Measurements from ENCODE around the gene PCBP3.
"Not testable (repeated sequence)": the region's sequence is repeated elsewhere in the genome, so short reads cannot be mapped to it uniquely, and the experiment has no call there.

Gene PCBP3

DNA sequence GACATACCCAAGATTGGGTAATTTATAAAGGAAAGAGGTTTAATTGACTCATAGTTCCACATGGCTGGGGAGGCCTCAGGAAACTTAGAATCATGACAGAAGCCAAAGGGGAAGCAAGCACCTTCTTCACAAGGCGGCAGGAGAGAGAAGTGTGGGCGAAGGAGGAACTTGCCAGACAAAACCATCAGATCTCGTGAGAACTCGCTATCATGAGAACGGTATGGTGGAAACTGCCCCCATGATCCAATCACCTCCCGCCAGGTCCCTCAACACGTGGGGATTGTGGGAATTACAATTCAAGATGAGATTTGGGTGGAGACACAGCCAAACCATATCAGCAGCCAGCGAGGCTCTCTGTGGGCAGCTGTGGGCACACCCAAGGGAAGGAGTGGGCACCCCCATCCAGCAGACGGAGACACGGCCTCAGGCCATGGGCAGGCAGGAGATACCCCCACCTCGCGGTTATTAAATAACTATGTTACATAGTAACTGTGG, 189.3 kb downstream of the PCBP3 start:
- DNase-seq = not testable (repeated sequence)

DNA sequence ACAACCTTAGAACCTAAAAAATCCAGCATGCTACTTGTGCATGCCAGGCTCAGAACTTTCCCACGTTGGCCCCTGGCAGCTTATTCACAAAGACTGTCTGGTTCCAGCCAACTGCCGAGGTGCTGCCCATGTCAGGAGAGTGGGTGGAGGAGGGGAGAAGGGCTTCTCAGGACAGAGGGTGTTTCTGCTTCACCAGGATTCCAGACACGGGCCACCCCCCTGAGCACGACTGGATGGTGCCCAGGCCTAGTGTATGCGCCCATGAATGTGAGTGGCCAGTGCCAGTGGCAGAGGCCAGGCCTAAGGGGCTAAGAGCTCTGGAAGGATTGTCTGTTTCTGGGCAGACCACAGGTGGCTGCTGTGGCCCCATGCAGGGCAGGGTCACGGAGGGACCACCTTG, 189.9 kb downstream of the PCBP3 start:
- DNase-seq = no peak

DNA sequence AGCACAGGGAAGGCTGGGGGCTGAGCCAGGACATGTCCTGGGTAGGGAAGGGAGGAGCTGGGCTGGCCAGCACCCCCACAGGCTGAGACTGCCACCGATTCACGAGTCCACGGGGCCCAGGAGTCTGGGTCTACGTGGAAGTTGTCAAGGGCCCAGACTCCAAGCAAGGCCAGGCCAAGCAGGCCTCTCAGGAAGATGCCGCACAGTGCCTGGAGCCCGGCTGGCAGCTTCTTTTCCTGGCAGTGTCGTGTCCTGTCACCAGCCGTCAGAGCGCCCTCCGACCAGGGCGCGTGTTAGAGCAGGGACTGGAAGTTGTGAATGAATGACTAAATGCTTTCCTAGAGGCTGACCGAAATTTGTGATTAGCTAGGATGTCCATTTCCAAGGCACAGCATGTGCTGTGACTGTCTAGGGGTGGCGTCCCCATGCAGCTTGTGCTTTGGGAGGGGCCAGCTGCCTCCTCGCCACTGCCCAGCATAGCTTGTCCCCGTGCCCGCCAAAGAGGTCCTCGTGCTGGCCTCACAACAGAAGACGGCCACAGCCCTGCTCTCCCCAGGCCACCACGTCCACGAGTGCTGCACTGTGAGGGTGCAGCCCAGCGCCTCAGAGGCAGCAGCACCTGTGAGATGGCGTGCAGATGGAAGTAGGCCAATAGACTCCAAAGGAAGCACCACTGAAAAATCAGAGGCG, 190.6 kb downstream of the PCBP3 start:
- no peak for DNase-seq

DNA sequence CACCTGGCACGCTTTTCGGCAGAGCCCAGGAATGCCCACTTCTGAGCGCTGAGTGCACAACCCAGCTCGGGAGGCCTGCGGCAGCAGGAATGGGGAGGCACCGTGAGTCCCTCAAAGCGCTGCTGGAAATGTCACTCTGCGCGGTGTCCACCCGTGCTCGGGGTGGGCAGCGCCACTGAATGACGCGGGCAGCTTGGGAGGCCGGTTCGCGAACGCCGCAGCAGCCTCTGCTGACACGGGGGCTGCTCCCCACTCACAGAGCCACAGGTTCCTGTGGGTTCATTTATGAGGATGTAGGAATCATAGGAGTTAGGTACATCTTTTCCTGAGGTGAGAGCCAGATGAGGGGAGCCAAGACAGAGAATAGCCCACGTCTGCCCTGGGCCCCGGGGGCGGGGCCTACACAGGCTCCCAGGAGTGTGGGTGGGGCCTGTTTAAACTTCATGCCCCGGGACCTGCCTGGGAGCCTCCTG, 191.3 kb downstream of the PCBP3 start:
- no peak for DNase-seq

DNA sequence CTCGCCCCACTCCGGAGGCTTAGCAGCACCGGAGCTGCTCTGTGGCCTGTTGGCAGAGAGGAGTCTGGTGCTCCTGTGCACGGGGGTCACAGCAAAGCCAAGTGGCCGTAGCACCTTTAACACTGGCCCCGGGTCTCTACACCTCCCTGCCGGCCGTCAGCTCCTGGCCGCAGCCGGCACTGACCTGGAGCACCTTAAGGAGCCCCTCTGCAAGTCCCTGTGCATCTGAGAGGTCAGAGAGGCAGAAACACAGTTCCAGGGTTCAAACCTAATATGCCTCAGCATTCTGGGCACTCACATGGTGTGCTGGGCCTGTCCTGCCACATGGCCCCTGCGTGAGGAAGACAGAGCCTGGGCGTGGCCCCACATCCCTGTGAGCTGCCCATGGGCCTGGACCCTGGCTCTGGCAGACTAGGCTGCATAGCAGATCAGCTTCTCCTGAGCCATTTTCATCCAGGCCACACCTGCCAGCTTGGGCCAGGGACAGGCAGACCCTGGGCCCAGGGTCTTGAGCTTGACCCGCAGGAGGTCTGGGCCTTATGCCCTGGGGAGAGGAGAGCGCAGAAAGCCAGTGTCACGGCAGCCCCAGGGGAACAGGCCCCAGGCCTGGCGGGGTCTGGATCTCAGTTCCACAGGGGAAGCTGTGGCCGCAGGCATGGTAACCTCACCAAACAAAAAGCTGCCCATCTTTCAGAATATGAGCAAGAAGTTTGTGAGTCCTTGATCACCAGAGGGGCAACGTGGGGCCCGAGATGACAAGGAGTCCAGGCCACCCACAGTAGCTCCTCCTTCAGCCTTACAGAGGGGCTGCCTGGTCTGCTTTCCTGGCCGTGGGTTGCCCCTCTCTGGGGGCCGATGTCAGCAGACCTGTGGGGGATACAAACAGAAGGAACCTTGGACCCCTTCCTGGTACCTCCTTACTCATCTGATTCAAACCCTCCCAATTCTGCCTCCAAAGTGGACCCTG, 192.1 kb downstream of the PCBP3 start:
- no peak for DNase-seq

DNA sequence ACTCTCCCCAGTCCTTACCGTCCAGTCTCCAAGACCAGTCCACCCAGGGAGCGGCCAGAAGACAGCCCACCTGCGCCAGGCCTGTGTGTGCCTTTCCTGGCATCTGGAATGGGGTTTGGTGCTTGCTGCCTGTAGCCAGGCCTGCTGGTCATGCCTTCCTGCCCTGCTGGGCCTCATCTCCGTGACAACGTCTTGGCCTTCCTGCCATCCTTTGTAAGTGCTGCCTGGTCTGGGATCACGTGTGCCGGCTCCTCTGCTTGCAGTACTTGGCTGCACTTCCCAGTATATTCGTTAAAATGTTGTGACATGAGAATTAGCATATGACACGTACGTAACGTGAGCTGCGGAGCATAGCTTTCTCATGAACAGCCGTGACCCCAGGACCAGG, 192.7 kb downstream of the PCBP3 start:
- DNase-seq = no peak

DNA sequence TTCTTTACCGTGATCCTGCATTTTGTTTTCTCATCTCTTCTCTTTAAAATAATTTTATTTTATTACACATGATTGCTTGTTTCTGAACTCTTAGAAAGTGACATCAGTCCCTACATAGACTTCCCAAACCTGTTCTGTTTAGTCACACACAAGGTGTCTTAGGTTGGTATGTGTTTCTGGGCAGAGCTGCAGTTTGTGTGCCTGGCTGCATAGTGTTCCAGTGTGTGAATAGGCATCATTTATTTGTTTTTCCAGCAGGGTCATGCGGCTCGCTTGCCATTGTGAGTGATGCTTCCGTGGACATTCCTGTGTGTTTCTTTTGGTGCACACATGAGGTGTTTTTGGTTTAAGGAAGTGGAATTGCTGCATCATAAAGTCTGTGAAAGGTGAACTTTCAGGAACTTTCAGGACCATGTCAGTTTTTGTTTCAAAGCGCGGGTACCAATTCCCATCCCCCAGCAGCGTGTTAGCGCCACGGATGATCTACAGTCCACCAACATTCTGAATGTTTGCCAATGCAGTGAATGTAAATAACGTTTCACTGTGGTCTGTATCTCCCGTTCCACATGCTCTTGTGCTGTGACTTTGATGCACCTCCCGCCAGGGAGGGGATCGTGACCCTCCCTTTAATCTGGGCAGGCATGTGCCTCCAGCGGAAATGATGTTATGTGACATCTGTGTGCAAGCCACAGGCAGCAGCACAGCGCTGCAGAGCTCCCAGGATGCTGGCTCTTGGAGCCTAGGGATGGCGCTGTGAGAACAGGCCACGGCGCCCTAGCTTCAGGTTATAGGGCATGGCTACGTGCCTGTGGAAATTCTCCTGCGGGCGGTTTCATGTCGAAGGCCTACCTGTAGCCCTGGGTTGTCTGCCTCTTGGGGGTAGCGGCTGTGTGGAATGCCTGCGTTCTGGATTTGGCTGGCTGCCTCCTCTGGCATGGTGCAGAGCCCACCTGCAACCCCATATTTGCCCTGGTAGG, 193.5 kb downstream of the PCBP3 start:
- no peak for DNase-seq

DNA sequence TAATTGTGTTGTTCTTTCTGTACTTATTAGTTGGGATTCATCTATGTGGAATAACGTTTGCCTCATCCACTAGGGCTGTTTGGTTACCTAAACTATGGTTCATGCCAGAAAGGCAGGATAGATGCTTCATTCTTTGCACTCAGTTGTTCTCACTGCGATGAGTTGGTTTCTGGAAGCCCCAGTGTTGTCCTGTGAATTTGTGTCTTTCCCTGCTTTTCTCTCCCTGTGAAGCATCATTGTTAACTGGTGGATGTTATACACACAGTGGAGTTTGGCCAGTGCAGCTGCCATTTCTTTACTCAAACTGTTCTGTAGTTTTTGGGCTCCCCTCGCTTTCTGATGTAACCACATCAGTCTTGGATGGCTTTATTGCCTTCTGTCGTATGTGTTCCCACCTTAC, 194.4 kb downstream of the PCBP3 start:
- no peak for DNase-seq

DNA sequence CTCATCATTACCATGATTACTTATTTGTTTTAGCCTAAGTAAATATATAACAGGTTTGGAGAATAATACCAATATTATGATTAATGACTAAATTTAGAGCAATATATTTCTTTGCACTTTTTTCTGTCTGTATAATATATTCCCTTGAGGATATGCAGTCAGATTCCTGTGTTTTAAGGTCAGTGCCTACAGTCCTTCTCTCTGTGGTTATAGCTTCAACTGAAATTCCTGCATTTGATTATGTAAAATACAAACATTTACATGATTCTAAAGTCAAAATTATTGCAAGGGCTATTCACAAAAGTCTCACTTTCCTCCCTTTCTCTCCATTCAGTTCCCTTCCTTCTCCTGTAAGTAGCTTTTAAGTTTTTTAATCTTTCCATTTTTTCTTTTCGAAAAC, 195.1 kb downstream of the PCBP3 start:
- DNase-seq = no peak

DNA sequence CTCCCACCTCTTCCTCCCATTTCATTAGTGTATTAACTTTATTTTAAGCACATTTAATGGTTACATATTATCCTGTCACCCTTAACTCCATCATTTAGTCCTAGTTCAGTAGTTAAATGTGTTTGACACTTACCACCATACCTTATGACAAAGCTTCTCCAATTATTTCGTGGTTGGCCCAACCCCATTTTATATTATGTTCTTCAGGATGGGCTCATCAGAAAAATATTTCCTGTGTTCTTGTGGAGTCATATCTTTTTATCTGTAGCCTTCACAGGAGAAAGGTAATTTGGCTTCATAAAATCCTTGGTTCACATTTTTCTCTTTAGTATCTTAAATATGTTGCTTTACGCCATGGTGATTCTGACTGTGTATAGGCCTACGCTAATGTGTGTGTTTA, 195.7 kb downstream of the PCBP3 start:
- no peak for DNase-seq

DNA sequence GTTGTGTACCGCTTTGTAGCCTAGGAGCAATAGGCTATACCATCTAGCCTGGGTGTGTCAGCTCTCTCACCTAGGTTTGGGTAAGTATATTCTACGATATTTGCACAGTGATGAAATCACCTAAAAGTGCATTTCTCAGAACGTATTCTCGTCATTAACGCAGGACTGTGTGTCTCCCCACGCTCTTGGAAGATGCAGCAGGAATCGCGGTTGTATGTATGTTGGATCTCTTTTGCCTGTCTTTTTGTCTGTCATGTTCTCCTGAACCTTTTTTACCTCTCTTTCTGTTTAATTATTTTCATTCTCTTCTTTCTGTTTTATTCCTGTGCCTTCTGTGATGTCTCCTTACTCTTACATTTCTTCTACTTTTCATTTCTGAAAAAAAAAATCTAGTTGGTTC, 197.5 kb downstream of the PCBP3 start:
- DNase-seq = no peak

DNA sequence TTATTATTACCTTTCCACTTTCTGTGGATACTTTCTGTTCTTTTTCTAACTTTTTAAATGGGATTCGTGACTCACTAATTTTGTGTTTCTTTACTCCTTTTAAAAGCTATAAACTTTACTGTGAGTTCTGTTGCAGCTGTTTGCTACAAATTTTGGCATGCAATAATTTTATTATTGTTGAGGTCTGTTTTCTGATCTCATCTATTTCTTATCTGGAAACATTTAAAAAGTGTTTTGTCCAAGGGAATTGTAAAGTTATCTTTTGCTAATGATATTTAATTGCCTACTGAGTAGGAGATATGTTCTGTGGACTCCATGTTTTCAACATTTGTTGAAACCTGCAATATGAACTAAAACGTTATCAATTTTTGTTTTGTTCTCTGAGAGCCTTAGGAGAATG, 199.9 kb downstream of the PCBP3 start:
- DNase-seq = no peak

DNA sequence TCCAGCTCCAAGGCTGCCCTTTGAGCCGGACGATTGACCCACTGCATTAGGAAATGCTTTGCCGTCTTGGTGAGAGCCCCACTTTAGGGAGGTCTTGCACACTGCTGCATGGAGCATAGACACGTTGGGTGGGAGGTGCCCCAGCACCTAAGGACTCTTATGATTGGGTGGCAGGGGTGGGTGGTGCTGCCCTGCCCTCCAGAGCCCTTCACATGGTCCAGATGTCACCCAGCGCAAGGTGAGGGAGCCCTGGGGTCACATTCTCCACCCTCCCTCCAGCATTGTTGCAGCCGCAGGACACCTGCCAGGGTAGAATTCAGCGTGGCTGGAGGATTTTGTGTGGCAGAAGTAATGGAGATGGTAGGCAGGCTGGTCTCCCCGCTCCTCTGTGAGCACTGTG, 200.7 kb downstream of the PCBP3 start:
- DNase-seq = no peak

DNA sequence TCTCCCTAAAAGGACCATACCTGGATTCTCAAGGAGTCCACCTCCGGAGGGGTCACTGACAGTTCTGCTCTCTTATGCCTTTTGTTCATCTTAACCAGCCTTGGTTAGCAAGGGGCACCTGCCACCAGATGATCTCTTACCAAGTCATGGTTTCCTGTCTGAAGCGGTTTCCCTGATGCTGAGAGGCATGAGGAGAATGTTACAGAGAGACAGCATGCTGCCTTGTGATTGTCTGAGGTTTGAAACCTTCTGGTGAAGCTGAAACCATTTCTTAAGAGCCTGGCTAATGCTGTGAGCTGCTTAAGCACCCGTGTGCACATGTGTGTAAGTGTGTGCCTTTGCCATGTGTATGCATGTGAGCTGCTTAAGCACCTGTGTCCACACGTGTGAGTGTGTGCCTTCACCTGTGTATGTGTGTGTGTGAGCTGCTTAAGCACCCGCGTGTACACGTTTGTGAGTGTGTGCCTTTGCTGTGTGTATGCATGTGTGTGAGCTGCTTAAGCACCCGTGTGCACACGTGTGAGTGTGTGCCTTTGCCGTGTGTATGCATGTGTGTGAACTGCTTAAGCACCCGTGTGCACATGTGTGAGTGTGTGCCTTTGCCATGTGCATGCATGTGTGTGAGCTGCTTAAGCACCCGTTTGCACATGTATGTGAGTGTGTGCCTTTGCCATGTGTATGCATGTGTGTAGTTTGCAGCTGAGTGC, 201.7 kb downstream of the PCBP3 start:
- DNase-seq = no peak

DNA sequence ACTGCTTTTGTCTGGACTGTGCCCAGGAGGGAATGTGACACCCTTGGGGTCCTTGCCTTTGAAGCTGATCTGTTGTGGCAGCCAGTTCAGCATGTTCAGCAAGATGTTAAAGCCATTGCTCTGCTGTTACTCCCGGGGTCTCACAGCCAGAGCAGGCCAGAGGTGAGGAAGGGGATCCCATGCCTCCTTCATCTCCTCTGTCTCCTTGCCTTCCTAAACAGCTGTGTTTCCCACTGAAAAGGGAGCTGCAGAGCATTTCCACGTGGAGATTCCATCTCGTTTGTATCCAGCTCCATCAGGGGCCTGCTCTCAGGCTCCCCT, 202.2 kb downstream of the PCBP3 start:
- no peak for DNase-seq

DNA sequence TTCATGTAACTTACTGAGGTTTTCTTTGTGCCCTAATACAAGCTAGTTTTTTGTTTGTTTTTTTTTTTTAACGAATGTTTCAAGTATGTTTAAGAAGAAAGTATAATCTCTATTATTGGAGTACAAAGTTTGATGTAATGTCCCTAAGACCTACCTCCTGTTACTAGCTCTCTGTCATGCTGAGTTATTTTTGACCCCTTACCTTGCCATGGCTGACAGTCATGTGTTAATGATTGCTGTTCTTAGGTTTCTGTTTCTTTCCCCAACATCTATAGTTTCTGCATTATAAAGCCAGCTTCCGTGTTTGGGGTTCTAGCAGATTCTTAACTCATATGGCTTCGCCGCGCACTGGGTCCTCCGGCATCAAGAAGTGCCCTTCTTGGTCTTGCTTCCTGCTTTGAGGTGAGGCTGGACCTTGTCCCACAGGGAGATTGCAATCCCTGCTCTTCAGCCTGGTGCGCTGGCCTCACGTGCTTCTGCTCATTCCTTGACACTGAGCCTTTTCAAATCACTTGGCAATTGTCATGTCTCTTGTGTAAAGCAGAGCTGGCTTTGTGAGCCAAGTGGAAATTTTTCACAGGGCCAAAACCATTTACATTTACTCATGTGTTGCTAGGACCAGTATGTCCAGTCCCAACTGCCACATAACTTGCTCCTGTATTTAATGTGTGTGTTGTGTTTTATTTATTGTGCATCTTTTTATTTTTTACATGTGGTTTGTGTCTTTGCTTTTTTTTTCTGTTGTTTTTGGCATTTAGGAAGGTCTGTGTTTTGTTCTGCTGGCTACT, 203.0 kb downstream of the PCBP3 start:
- no peak for DNase-seq

DNA sequence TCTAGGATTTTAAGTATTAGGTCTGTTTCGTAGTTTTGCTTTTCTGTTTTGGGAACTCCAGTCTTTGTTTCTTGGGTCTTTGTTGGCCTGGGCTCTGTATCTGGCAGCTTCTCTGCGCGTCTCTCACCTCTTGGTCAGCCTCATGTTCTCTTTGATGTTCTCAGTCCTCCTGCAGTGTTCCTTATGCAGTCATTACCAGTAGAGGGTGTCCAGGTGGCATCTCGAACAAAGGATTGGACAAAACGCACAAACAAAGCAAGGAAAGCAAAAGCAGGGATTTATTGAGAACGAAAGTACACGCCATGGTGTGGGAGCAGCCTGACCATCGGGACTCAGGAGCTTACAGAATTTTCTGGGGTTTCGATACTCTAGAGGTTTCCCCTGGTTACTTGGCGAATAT, 204.3 kb downstream of the PCBP3 start:
- no peak for DNase-seq

DNA sequence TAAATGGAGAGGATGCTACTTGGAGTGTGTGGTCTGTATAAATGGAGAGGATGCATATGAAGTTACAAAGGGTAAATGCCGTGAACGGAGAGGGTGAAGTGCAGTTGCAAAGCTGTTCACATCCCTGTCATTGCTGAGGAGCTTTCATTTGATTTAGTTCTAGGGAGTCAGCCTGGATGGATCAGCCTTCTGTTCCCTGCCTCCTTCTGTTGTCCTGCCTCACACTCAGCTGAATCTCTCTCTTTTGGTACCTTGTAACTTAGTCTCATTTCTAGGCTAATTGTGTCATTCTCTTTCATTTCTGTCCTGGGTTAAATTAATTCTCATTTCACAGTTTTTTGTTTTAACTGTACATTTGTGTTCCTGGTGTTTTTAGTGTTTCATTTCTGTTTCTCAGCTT, 204.8 kb downstream of the PCBP3 start:
- no peak for DNase-seq

DNA sequence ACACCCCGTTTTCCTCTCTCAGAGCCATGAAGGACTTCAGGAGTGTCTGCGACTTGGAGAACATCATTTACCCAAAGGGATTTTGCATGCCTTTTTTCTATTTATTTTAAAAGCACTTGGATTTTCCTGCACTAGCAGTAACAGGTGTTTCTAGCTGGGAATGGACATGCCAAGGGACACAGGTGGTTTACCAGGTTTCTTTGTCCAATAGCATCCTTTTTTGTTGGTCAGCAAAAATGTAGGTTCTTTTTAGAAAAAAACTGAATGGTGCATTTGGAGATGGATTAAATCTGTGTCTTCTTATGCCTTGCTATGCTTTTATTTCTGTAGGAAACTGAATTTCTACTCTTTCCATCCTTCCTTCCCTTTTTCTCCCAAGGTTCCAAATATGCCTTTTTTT, 205.3 kb downstream of the PCBP3 start:
- DNase-seq = no peak

DNA sequence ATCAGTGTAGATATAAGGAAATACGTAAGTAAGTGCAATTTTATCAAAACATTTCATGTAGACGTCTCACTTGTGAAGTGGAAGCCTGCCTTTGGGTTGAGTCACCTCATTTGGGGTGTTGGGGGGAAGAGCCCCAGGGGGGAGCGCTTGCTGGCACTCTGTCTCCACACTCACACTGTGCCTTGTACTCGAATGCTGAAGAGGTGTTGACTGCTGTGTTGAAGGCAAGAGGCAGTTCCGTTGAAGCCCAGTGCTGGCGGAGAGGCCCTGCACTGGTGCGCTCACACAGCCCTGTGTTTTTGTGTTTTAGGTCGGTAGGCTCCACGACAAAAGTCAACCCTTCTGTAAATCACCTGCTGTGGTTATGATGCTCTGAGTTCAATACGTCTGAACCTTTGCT, 206.1 kb downstream of the PCBP3 start:
- DNase-seq = no peak

DNA sequence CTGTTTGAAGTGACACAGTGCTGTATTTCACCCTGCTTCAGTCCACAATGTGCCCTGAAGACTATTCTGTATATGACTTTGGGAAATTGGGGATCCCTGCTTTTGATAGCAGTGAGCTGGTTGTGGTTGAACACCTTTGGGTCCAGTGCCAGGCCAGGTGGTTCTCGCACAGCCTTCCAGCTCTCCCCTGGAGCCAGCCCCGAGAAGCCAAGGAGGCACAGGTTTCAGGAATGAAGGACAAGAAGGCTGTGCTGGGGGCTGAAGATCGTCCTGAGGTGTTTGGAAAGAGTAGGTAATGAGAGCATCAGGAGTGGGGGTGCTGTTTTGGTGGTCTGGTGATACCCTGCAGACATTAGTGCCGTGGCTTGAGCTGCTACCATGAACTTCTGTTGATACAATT, 206.7 kb downstream of the PCBP3 start:
- no peak for DNase-seq

DNA sequence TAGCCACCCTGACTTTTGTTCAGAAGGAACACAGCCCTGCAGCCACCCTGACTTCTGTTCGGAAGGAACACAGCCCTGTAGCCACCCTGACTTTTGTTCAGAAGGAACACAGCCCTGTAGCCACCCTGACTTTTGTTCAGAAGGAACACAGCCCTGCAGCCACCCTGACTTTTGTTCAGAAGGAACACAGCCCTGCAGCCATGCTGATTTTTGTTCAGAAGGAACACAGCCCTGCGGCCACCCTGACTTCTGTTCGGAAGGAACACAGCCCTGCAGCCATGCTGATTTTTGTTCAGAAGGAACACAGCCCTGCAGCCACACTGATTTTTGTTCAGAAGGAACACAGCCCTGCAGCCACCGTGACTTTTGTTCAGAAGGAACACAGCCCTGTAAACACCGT, 208.9 kb downstream of the PCBP3 start:
- DNase-seq = not testable (repeated sequence)
